ENCODE results near the gene OR1D2.
"Not testable (repeated sequence)": the region's sequence is repeated elsewhere in the genome, so short reads cannot be mapped to it uniquely, and the experiment has no call there.

DNA sequence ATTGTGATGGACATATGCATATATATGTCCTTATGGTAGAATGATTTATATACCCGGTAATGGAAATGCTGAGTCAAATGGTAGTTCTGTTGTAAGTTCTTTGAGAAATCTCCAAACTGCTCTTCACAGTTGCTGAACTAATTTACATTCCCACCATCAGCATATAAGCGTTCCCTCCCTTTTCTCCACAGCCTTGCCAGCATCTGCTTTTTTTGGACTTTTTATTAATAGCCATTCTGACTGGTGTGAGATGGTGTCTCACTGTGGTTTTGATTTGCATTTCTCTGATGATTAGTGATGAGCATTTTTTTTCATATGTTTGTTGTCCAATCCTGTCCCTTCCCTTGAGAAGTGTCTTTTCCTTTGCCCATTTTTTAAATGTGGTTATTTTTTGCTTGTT, 49.4 kb downstream of the OR1D2 start:
- not testable (repeated sequence) for TF ChIP-seq CTCF (IDR thresholded peaks at IDR 0.05; ENCODE audit: low read depth, low read length, poor library complexity, severe bottlenecking); EZH2phosphoT487 (IDR thresholded peaks at IDR 0.05; ENCODE audit: borderline replicate concordance, low read length)

Measured in DOHH2 (cell line).